ENCODE measurements around the gene OR2D2.

- TF ChIP-seq, protein P1, sequence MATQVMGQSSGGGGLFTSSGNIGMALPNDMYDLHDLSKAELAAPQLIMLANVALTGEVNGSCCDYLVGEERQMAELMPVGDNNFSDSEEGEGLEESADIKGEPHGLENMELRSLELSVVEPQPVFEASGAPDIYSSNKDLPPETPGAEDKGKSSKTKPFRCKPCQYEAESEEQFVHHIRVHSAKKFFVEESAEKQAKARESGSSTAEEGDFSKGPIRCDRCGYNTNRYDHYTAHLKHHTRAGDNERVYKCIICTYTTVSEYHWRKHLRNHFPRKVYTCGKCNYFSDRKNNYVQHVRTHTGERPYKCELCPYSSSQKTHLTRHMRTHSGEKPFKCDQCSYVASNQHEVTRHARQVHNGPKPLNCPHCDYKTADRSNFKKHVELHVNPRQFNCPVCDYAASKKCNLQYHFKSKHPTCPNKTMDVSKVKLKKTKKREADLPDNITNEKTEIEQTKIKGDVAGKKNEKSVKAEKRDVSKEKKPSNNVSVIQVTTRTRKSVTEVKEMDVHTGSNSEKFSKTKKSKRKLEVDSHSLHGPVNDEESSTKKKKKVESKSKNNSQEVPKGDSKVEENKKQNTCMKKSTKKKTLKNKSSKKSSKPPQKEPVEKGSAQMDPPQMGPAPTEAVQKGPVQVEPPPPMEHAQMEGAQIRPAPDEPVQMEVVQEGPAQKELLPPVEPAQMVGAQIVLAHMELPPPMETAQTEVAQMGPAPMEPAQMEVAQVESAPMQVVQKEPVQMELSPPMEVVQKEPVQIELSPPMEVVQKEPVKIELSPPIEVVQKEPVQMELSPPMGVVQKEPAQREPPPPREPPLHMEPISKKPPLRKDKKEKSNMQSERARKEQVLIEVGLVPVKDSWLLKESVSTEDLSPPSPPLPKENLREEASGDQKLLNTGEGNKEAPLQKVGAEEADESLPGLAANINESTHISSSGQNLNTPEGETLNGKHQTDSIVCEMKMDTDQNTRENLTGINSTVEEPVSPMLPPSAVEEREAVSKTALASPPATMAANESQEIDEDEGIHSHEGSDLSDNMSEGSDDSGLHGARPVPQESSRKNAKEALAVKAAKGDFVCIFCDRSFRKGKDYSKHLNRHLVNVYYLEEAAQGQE (IDR thresholded peaks at IDR 0.05; ENCODE audit: insufficient read depth in 1 of 2, low read depth in 2 of 2, low read length in 2 of 2), result no peak
- TF ChIP-seq TAF1 (IDR thresholded peaks at IDR 0.05; ENCODE audit: borderline replicate concordance, insufficient read depth, low read length) (no peak), POLR2AphosphoS5 (IDR thresholded peaks at IDR 0.05; ENCODE audit: low read depth, low read length) (no peak)
These were observed 27.4 kb upstream of the OR2D2 start for GRCh38 chr11:6919698-6920097.

Data from PFSK-1 (cell line).